ENCODE measurements around the gene ADTRP.

- TF ChIP-seq CTCF (IDR thresholded peaks at IDR 0.05) (no peak), POLR2A (IDR thresholded peaks at IDR 0.05) (no peak)
Observed at GRCh38 chr6:11778036-11778435, 567 bp downstream of the ADTRP start.

Data from tibial nerve (tissue), 3 donors.